Type B pancreatic cell (in vitro differentiated cells): ENCODE results near the gene SND1. TPM values are rescaled to one million over a fixed set of nuclear protein-coding genes. Genes with fewer than 3 reads are reported as not detected.
A peak's percentile ranks its signal among the peaks of the same experiment; 100 is the strongest.

Experiments
- DNase-seq: peaks from one replicate; pipeline ENCODE4 v3.0.0; 2021; ENCODE audit warnings: mixed read lengths; ENCODE audit not compliant: unreplicated experiment; ENCODE audit errors: extremely low spot score
- H3K27ac Mint-ChIP-seq: 2 replicates; pipeline ENCODE4 v1.8.0; 2021; ENCODE audit warnings: mild to moderate bottlenecking, mixed read lengths
- H3K27me3 Mint-ChIP-seq: 2 replicates; pipeline ENCODE4 v1.8.0; 2021; ENCODE audit warnings: mixed read lengths
- H3K36me3 Mint-ChIP-seq: 2 replicates; pipeline ENCODE4 v1.8.0; 2021; ENCODE audit warnings: mixed read lengths
- H3K4me1 Mint-ChIP-seq: one replicate; pipeline ENCODE4 v1.8.0; 2021; ENCODE audit warnings: mixed read lengths; ENCODE audit not compliant: unreplicated experiment
- H3K4me3 Mint-ChIP-seq: 2 replicates; pipeline ENCODE4 v1.8.0; 2021; ENCODE audit warnings: mild to moderate bottlenecking, mixed read lengths
- H3K9me3 Mint-ChIP-seq: 2 replicates; pipeline ENCODE4 v1.8.0; 2021; ENCODE audit warnings: mixed read lengths
- total RNA-seq: library from RNA; stranded (reverse); gene quantifications from 2 replicates; pipeline ENCODE4 v1.2.1, GENCODE V29; 2021; ENCODE audit warnings: low replicate concordance
- TF ChIP-seq, protein P1 (sequence below): fragments of 200-600 bp; sonication (generic); conservative IDR thresholded peaks from 2 replicates; pipeline ENCODE4 v1.5.0; 2021; ENCODE audit warnings: antibody characterized with exemption, mild to moderate bottlenecking

SND1 gene
- total RNA-seq, 1 donor from 2014 or later: 199 TPM

DNA sequence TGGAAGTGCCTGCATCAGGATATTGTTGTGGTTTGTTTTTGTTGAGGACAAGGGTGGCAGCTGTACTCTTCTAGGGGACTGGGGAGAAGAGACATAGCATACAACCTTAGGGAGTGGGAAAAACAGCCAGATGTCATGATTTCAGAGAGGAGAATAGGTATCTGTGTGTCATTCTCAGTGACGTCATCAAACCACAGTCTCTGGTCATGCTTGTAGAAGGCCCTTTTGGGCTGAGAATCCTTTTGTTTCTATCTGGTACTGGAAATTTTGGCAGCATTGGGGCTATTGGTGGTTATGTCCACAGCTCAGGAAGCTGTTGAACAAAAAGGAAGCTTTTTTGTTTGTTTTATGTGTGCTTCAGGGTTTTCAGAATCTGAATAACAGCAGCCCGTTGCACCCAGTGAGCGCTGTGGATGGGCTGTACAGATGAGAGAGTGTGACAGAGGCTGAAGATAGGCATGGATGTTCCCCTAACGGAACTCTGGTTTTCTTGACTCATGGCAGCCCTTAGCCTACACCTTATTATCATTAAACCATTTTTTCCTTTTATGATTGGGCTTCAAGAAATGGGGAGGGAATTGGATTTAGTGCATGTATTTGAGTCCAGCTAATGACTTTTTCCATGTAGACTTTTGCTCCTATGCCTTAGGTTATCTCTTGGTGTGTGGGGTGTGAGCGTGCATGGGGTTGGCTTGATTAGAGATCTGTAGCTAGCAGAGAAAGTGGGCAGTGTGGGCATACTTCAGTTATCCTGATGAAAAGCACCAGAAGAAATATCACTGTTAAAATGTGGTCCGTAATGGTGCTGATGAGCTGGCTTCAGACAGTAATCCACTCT is 65.7 kb downstream of the SND1 start:
- no peaks in the 10 kb centered on the region for H3K9me3 Mint-ChIP-seq
- no peaks in the 10 kb centered on the region for H3K27me3 Mint-ChIP-seq
- no peaks in the 10 kb centered on the region for H3K4me1 Mint-ChIP-seq
- no peak overlapping the region for H3K4me3 Mint-ChIP-seq
- TF ChIP-seq, protein P1, sequence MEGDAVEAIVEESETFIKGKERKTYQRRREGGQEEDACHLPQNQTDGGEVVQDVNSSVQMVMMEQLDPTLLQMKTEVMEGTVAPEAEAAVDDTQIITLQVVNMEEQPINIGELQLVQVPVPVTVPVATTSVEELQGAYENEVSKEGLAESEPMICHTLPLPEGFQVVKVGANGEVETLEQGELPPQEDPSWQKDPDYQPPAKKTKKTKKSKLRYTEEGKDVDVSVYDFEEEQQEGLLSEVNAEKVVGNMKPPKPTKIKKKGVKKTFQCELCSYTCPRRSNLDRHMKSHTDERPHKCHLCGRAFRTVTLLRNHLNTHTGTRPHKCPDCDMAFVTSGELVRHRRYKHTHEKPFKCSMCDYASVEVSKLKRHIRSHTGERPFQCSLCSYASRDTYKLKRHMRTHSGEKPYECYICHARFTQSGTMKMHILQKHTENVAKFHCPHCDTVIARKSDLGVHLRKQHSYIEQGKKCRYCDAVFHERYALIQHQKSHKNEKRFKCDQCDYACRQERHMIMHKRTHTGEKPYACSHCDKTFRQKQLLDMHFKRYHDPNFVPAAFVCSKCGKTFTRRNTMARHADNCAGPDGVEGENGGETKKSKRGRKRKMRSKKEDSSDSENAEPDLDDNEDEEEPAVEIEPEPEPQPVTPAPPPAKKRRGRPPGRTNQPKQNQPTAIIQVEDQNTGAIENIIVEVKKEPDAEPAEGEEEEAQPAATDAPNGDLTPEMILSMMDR: no peak
- H3K36me3 Mint-ChIP-seq: peaks cover 45% of the 10 kb centered on the region
- no peak overlapping the region for H3K27ac Mint-ChIP-seq
- DNase-seq: no peak

DNA sequence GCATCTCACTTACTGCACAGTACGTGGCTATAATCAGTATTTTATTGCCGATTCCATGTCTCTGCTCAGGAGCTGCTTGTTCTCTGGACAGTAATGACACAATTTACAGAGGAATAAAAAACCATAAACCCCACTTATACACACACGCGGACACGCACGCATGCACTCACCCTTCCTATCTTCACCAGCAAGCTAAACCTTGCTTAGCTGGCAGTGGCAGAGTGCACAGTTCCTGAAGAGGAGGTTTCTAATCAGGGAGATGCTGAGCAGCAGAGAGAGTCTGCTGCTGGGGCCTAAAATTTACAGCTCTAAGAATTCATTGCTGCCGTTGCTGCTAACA is 66.3 kb downstream of the SND1 start:
- Mint-ChIP-seq H3K36me3 (peaks cover 46% of the 10 kb centered on the region), H3K4me1 (no peaks in the 10 kb centered on the region), H3K27ac (no peak overlapping the region), H3K27me3 (no peaks in the 10 kb centered on the region), H3K9me3 (no peaks in the 10 kb centered on the region), H3K4me3 (no peak overlapping the region)
- TF ChIP-seq, protein P1: no peak
- no peak for DNase-seq

DNA sequence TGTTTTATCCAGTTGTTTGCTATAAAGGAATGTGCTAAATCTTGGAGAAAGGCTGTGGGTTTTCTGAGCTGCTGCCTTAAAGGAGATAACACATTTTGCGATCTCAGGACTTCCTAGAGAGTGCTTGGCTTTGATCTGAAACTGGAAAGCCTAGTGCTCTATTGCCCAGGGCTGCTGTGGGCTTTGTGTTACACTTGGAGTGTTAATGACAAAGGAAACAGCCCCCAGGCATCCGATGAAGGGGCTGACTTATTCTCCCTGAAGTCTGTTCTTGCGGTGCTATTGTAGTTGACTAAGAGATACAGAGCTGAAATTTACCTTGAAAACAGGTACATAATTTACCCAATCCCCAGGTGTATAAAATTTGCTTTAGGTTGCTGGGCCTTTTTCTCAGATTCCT is 74.5 kb downstream of the SND1 start:
- Mint-ChIP-seq H3K36me3 (peaks cover 40% of the 10 kb centered on the region), H3K27me3 (no peaks in the 10 kb centered on the region), H3K27ac (no peak overlapping the region), H3K4me3 (no peak overlapping the region), H3K4me1 (no peaks in the 10 kb centered on the region), H3K9me3 (no peaks in the 10 kb centered on the region)
- TF ChIP-seq, protein P1: no peak
- no peak for DNase-seq

DNA sequence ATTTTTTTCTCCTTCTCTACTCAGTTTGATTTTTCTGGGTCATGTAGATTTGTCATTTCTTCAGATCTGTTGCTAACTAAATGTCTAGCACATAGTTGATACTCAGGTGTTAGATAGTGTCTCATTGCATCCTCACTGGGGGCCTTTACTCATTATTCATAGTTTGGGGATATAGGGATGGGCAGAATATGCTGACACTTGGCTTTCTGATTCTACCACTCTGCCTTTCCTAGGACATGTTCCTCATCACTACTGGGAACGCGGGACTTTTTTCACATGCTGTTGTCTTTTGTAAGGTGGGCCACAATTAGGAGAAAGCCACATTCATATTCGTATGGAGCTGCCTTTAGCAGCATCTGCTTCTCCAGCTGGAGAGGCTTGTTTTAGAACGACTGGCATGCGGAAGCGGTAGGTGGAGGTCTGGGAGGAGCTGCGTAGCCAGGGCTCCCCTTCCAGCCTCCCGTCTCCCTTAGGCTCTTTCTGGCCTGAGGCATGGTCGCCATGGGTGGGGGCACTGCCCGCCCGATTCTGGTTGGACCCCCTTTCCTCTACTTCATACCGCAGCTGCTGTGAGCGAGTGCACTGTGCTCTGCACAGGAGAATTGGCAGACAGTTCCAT is 78.8 kb downstream of the SND1 start:
- TF ChIP-seq, protein P1: no peak
- no peak for DNase-seq
- Mint-ChIP-seq H3K4me1 (no peaks in the 10 kb centered on the region), H3K9me3 (no peaks in the 10 kb centered on the region), H3K36me3 (peaks cover 35% of the 10 kb centered on the region), H3K27ac (no peak overlapping the region), H3K4me3 (no peak overlapping the region), H3K27me3 (no peaks in the 10 kb centered on the region)

DNA sequence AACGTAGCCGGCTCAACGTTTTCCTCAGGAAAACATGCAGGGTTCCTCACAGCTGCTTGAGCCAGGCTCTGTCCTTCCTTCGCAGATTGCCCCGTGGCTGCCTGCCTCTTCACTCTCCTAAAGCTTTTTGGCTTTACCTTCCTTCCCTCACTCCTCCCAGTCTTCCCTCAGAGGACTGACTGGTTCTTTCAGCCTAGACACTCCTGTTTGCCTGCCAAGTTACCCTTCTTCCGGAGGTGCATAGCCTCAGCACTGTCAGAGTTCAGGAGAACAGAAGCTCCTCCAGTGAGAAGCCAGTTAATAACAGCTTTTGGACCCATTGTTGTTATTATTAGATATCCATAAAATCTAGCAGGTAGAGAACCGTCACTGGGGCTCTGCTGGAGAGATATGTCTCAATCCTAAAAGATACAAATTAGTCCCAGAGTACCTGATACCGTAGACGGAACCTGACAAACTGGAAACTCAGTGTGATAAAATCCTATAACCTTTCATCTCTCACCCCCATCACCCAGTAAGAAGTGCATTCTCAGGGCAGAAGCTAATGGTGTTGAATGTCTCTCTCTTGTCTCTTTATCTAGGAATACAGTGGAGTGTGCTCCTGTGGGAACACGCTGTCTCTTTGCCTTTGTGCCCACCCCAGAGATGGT is 79.6 kb downstream of the SND1 start:
- TF ChIP-seq, protein P1: no peak
- Mint-ChIP-seq H3K36me3 (peaks cover 35% of the 10 kb centered on the region), H3K4me3 (no peak overlapping the region), H3K27ac (peak overlapping the region; percentile 42), H3K4me1 (no peaks in the 10 kb centered on the region), H3K9me3 (no peaks in the 10 kb centered on the region), H3K27me3 (no peaks in the 10 kb centered on the region)
- DNase-seq: no peak
